ENCODE measurements around the gene MPST. TPM values are rescaled to one million over a fixed set of nuclear protein-coding genes. Genes with fewer than 3 reads are reported as not detected.

Gene MPST
- total RNA-seq, 1 donor from 2014 or later: 113 TPM

- no peak for TF ChIP-seq CTCF (IDR thresholded peaks at IDR 0.05)
- no peak overlapping the region for H3K4me3 ChIP-seq
- peaks cover 16 to 25% of the 10 kb centered on the region in 2 donors for H3K36me3 ChIP-seq
- H3K9me3 ChIP-seq: no peaks in the 10 kb centered on the region
- no peak for DNase-seq (ENCODE audit: low spot score in 2 of 2)
- intact Hi-C loops (cut with DNase I): no loop called here
- H3K27me3 ChIP-seq: no peaks in the 10 kb centered on the region
- no peaks in the 10 kb centered on the region for H3K4me1 ChIP-seq
- no peak overlapping the region for H3K27ac ChIP-seq
Measured at GRCh38 chr22:37063431-37064420, 44.2 kb downstream of the MPST start.

DNA sequence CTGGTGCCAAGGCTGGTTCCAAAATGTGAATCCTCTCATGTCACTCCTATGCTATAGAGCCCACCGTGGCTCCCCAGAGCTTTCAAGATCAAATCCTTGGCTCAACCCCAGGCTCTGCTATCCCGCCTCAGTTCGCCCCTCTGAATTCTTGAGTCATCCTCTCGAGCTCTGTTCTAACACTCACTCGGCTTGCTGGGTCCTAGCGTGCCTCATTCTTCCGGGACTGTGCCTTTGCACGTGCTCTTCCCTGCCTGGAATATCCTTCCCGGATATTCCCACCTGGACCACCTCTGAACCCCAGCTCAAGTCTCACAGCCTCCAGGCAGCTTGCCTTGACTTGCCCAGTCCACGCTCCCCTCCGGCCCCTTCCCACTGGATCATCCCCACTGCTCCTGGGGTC, 45.0 kb downstream of the MPST start:
- no peak overlapping the region for H3K27ac ChIP-seq
- no peaks in the 10 kb centered on the region for H3K4me1 ChIP-seq
- H3K27me3 ChIP-seq: peaks cover 6% of the 10 kb centered on the region
- H3K9me3 ChIP-seq: no peaks in the 10 kb centered on the region
- H3K4me3 ChIP-seq: no peak overlapping the region
- H3K36me3 ChIP-seq: peaks cover 10 to 16% of the 10 kb centered on the region in 2 donors
- no peak for TF ChIP-seq CTCF (IDR thresholded peaks at IDR 0.05)
- DNase-seq (ENCODE audit: low spot score in 2 of 2): no peak
- intact Hi-C loops (cut with DNase I): no loop called here

DNA sequence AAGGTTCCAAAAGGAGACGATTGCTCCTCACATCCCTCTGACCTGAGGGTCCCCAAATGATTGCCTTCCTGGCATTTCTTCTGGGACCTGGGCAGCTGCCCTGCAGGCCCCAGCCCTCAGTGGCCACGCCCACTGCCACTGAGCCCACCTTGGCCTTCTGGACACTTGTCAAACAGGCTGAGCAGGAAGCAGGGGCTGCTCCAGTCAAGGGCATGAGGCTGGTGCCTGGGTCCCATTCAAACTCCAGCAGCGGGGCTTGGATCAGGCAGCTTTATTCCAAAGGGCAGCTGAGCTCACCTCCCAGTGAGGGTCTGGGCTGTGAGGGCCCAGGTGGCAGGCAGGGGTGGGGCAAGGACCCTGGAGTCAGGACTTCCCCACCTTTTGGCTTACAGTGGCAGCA, 45.6 kb downstream of the MPST start:
- Histone ChIP-seq H3K4me3 (no peak overlapping the region), H3K36me3 (peaks cover 4 to 10% of the 10 kb centered on the region in 2 donors), H3K9me3 (no peaks in the 10 kb centered on the region), H3K27me3 (peaks cover 6% of the 10 kb centered on the region), H3K27ac (no peak overlapping the region), H3K4me1 (no peaks in the 10 kb centered on the region)
- intact Hi-C loops (cut with DNase I): no loop called here
- TF ChIP-seq CTCF (IDR thresholded peaks at IDR 0.05): no peak
- no peak for DNase-seq (ENCODE audit: low spot score in 2 of 2)

GRCh38 chr22:37065961-37066360, 46.4 kb downstream of the MPST start:
- no peak overlapping the region for H3K4me3 ChIP-seq
- intact Hi-C loops (cut with DNase I): no loop called here
- H3K36me3 ChIP-seq: peaks cover 0 to 2% of the 10 kb centered on the region in 2 donors
- no peaks in the 10 kb centered on the region for H3K4me1 ChIP-seq
- no peak for DNase-seq (ENCODE audit: low spot score in 2 of 2)
- no peak for TF ChIP-seq CTCF (IDR thresholded peaks at IDR 0.05)
- H3K9me3 ChIP-seq: no peaks in the 10 kb centered on the region
- H3K27ac ChIP-seq: no peak overlapping the region
- peaks cover 6% of the 10 kb centered on the region for H3K27me3 ChIP-seq

DNA sequence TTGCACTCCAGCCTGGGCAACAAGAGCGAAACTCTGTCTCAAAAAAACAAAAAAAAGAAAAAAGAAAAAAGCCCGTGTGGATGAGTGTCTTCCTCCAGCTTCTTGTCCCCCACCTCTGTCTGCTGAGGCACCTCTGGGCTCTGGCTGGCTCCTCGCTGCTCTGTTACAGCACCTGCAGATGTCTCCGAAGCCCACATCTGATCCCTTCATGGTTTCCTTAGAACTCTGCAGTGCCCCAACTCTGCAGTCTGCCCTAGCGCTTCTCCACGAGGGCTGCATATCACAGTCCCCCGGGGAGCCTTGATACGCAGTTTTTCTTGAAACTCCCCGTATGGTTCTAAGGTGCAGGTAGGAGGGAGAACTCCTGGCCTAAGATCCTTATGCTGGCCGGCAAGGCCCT, 47.9 kb downstream of the MPST start:
- Histone ChIP-seq H3K9me3 (no peaks in the 10 kb centered on the region), H3K4me1 (no peaks in the 10 kb centered on the region), H3K27me3 (peaks cover 6% of the 10 kb centered on the region), H3K4me3 (no peak overlapping the region), H3K27ac (no peak overlapping the region), H3K36me3 (no peaks in the 10 kb centered on the region)
- no peak for DNase-seq (ENCODE audit: low spot score in 2 of 2)
- TF ChIP-seq CTCF (IDR thresholded peaks at IDR 0.05): no peak
- intact Hi-C loops (cut with DNase I): no loop called here

All from ascending aorta (tissue), 2 donors.